GM08714 (cell line): Measurements from ENCODE around the gene C2orf76.
"Not testable (repeated sequence)": the region's sequence is repeated elsewhere in the genome, so short reads cannot be mapped to it uniquely, and the experiment has no call there.

Experiments used
- H3K4me3 ChIP-seq: fragments of 200-500 bp; sonication (Bioruptor generic); 2 replicates; pipeline ENCODE4 v1.5.1; 2014; ENCODE audit warnings: mild to moderate bottlenecking, low read length, inconsistent platforms
- ZNF274 ChIP-seq: IDR thresholded peaks from 2 replicates; pipeline ENCODE4 v1.6.1; 2012; ENCODE audit warnings: mild to moderate bottlenecking, low read depth, low read length

The C2orf76 gene

DNA sequence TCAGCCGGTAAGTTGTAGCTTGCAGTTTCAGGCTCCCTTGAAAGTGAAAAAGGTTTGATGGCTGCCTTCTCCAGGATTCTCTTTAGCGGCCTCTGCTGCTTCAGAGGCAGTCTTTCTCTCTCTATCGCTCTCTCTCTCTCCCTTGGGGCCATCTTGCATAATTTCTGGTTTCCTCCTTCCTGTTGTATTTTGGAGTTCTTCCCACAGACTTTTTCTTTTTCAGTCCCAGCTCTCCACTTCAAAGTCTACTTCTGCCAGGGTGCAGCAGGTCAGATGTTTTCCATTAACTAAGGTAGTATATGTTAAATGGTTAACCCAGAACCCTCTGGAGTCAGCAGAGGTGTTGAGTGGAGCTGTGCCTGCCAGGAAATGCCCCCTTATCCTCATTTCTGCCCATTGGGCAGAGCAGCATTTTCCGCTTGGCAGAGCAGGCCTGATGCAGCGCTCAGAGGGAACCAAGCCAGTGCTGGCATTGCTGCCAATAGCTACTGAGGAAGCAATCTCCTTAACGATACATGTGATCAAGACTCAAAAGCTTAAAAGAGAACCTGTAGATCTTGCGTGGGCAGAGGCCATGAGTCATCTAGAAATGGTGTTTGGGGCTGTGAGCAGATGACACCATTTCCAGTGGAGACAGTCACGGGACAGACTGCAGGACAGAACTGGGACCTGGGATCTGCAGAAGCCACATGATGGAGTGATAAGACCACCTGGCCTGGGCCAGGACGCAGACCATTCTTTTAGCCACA, 20.9 kb upstream of the C2orf76 start:
- no peak overlapping the region for H3K4me3 ChIP-seq
- no peak for TF ChIP-seq ZNF274

- no peak overlapping the region for H3K4me3 ChIP-seq
- TF ChIP-seq ZNF274: no peak
Observed at GRCh38 chr2:119385466-119385865, 18.8 kb upstream of the C2orf76 start.

- no peak for TF ChIP-seq ZNF274
Observed at GRCh38 chr2:119384971-119385370, 18.3 kb upstream of the C2orf76 start.

DNA sequence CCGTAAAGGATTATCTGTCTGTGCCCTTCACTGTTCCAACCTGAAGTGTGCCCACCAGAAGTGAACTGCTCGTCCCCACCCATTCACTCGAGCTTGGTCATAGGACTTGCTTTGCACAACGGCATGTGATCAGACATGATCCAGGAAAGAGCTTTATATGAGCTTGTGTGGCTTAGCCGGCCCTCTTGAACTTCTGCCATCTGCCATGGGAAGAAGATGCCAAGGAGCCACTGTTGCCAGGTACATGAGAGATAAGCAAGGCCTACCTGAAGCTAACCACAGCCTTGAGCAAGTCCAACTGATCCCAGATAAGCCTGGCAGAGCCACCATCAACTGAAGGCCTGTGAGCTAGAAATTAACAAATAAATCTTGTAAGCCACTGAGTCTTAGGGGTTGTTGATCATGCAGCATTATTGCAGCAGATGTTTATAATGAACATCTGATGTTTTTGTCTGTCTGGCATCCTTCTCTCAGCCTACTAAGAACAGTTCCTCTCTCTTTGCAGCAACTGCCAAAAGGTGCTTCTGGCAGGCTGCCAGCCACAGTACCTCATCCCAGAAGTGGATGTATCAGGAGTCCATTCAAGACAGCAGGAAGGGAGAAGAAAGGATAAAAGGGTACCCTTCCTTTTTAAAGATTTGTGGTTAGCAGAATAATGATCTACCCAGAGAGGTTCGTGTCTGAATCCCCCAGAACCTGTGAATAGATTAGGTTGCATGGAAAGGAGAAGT, 16.9 kb upstream of the C2orf76 start:
- no peak overlapping the region for H3K4me3 ChIP-seq
- TF ChIP-seq ZNF274: no peak

More at GRCh38 chr2:119384971-119385370, 18.3 kb upstream of the C2orf76 start:
- H3K4me3 ChIP-seq: no peak overlapping the region

- TF ChIP-seq ZNF274: no peak
Observed at GRCh38 chr2:119378566-119378965, 11.9 kb upstream of the C2orf76 start.

DNA sequence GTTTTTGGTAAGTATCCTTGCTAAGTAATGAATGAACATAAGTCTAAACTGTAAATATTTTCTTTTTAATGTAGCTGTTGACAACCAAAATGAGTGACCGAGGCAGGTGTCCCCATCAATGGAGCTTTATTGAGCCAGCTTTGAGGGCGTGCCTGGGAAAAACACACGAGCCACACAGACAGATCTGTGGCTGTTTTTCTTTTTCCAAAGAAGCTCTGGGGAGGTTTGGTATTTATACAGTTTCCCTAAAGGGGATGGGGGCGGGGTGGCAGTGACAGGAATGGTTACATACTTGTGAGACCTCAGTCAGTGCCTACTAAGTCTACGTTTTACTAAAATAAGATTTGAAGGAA, 11.3 kb upstream of the C2orf76 start:
- no peak for TF ChIP-seq ZNF274
- H3K4me3 ChIP-seq: no peak overlapping the region

More at GRCh38 chr2:119378566-119378965, 11.9 kb upstream of the C2orf76 start:
- H3K4me3 ChIP-seq: no peak overlapping the region

- TF ChIP-seq ZNF274: no peak
- no peak overlapping the region for H3K4me3 ChIP-seq
Observed at GRCh38 chr2:119377294-119377992, 10.8 kb upstream of the C2orf76 start.

- no peak for TF ChIP-seq ZNF274
Observed at GRCh38 chr2:119376810-119377209, 10.2 kb upstream of the C2orf76 start.

DNA sequence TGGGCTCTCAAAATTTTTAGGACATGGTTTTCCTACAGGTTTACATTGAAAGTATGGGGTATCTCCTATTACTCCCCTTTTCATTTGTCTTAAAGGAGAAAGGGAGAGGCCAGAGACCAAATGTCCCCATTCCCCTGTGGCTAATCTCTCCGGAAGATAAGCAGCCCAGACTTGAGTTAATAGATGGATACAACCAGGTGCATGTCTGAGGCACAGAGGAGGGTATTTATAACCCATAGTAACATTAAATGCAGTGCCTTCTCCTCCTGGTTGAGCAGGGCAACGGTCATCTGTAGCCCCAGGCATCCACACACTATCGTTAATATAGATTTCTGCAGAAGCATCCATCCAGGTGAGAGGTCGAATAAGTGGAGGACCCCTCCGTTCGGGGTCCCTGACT, 9.8 kb upstream of the C2orf76 start:
- H3K4me3 ChIP-seq: not testable (repeated sequence)

More at GRCh38 chr2:119376810-119377209, 10.2 kb upstream of the C2orf76 start:
- H3K4me3 ChIP-seq: no peak overlapping the region

GRCh38 chr2:119373907-119374745, 7.5 kb upstream of the C2orf76 start:
- H3K4me3 ChIP-seq: not testable (repeated sequence)

DNA sequence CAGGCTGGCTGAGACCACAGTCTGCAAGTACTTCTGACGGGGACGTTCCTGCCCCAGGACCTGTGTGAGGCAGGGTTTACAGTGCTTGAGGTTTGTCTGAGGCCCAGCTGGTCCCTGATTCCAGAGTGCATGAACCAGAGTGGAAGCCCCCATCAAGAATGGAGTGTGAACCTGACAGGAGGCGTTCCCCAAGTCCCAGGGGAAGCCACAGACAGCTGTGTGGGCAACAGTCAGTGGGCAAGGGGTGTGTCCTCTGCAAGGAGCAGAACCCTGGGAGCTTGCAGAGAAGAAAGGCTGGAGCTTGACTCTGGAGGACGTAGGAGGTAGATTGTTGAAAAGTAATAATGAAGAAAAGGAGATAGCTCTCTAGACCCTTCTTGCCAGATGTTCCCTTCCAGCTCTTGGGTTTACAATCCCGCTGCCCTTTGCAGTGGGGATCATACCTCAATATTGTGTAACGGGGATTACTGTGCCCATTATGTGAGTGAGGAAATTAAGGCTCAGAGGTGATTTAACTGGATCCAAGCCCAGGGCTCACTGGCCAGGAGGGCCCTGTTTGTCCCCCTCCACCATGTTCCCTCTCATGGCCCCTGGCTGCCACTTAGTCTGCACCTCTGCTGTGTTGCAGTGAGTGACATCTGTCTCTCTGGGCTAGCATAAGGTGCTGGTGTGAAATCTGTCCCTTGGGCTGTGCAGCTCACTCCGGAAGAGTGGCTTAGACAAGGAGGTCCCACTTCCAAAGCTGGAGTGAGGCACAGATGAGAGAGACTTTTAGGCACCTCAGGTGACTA, 6.3 kb upstream of the C2orf76 start:
- TF ChIP-seq ZNF274: no peak
- no peak overlapping the region for H3K4me3 ChIP-seq

DNA sequence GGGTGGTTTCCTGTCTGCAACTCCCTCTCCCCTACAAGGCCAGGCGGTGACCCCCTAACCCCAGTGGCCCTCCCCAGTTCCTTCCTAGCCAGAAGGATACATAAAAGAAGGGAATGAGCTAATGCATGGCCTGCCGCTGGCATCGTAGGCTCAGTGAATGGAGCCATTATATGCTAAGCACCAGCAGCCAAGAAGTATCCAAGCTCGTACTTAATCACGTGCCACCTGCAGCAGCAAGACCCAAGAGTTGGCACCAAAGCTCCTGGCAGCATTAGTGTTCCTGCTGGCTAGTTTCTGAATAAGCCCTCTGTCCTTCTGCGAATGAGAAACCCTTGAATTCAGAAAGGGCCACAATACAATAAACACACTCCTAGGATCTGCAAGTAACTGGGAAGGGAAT, 4.5 kb upstream of the C2orf76 start:
- no peak for TF ChIP-seq ZNF274
- no peak overlapping the region for H3K4me3 ChIP-seq

- TF ChIP-seq ZNF274: no peak
- no peak overlapping the region for H3K4me3 ChIP-seq
Observed at GRCh38 chr2:119369845-119370244, 3.2 kb upstream of the C2orf76 start.
